Measurements from ENCODE around the gene PRDX6.
"Not testable (repeated sequence)": the region's sequence is repeated elsewhere in the genome, so short reads cannot be mapped to it uniquely, and the experiment has no call there.

The PRDX6 gene

DNA sequence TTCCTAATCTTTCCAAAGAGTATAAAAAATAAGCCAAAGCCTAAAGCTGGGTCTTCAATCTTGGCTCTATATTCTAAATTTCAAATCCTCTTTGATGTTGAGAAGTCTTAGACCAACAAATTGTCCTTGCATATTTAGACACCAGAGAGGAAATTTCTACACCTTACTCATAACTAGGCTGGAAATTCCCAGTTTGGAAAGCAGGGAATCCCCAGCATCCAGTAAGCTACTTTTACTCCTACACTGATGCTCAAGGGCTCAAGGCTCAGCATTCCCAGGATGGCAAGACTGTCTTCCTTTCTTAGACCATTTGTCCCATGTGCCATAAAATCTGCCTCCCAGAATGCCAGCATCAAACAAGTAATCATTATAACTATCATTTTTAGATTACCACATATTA, 28.3 kb downstream of the PRDX6 start:
- H3K4me3 ChIP-seq (ENCODE audit: control insufficient read depth, low read depth, low read length): no peak overlapping the region
- no peak for DNase-seq (ENCODE audit: low read depth)
- TF ChIP-seq, protein P1, sequence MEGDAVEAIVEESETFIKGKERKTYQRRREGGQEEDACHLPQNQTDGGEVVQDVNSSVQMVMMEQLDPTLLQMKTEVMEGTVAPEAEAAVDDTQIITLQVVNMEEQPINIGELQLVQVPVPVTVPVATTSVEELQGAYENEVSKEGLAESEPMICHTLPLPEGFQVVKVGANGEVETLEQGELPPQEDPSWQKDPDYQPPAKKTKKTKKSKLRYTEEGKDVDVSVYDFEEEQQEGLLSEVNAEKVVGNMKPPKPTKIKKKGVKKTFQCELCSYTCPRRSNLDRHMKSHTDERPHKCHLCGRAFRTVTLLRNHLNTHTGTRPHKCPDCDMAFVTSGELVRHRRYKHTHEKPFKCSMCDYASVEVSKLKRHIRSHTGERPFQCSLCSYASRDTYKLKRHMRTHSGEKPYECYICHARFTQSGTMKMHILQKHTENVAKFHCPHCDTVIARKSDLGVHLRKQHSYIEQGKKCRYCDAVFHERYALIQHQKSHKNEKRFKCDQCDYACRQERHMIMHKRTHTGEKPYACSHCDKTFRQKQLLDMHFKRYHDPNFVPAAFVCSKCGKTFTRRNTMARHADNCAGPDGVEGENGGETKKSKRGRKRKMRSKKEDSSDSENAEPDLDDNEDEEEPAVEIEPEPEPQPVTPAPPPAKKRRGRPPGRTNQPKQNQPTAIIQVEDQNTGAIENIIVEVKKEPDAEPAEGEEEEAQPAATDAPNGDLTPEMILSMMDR (IDR thresholded peaks at IDR 0.05; ENCODE audit: control insufficient read depth, insufficient read depth, low read depth, low read length, missing control alignments): no peak

GRCh38 chr1:173506437-173506836, 29.3 kb downstream of the PRDX6 start:
- TF ChIP-seq, protein P1 (IDR thresholded peaks at IDR 0.05; ENCODE audit: control insufficient read depth, insufficient read depth, low read depth, low read length, missing control alignments): no peak
- DNase-seq (ENCODE audit: low read depth): no peak
- no peak overlapping the region for H3K4me3 ChIP-seq (ENCODE audit: control insufficient read depth, low read depth, low read length)

GRCh38 chr1:173507205-173507846, 30.2 kb downstream of the PRDX6 start:
- H3K4me3 ChIP-seq (ENCODE audit: control insufficient read depth, low read depth, low read length): no peak overlapping the region
- peak; percentile 35 for DNase-seq (ENCODE audit: low read depth)

DNA sequence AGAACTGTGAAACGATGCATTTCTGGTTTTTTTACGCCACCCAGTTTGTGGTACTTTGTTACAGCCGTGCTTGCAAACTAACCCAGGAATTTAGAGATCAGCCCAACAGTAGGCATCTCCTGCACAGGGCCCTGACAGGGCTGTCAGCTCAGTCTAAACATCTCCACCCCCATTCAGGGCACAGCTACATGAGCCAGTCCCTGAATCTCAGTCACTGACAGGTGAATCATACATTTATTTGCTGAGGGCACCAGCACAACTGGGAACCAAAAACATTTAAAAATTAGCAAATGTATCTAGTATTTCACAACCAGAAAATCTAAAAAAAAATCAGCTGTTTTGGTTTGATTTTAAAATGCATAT, 30.7 kb downstream of the PRDX6 start:
- no peak for DNase-seq (ENCODE audit: low read depth)
- no peak overlapping the region for H3K4me3 ChIP-seq (ENCODE audit: control insufficient read depth, low read depth, low read length)
- TF ChIP-seq, protein P1 (IDR thresholded peaks at IDR 0.05; ENCODE audit: control insufficient read depth, insufficient read depth, low read depth, low read length, missing control alignments): no peak

More at GRCh38 chr1:173507205-173507846, 30.2 kb downstream of the PRDX6 start:
- TF ChIP-seq, protein P1 (IDR thresholded peaks at IDR 0.05; ENCODE audit: control insufficient read depth, insufficient read depth, low read depth, low read length, missing control alignments): no peak

DNA sequence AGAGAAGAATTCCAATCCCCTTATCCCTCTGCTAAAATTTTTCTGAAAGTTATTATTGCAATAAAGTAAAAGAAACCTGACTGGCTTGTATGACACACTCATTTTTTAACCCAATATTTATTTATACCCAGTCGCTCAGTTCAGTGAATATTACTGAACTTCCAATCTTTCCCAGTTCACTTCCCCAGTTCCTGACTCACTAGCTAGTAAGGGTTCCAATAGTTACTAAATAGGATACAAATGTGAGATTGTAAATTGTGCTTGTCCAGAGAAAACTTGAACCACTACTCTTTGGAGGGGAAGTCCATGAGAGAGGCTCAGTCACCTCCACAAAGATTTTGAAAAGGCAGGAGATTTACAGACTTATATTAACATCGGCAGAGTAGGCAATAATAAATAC, 31.4 kb downstream of the PRDX6 start:
- TF ChIP-seq, protein P1 (IDR thresholded peaks at IDR 0.05; ENCODE audit: control insufficient read depth, insufficient read depth, low read depth, low read length, missing control alignments): no peak
- no peak for DNase-seq (ENCODE audit: low read depth)
- no peak overlapping the region for H3K4me3 ChIP-seq (ENCODE audit: control insufficient read depth, low read depth, low read length)

- no peak for DNase-seq (ENCODE audit: low read depth)
- TF ChIP-seq, protein P1 (IDR thresholded peaks at IDR 0.05; ENCODE audit: control insufficient read depth, insufficient read depth, low read depth, low read length, missing control alignments): no peak
- no peak overlapping the region for H3K4me3 ChIP-seq (ENCODE audit: control insufficient read depth, low read depth, low read length)
Observed at GRCh38 chr1:173509797-173510196, 32.7 kb downstream of the PRDX6 start.

DNA sequence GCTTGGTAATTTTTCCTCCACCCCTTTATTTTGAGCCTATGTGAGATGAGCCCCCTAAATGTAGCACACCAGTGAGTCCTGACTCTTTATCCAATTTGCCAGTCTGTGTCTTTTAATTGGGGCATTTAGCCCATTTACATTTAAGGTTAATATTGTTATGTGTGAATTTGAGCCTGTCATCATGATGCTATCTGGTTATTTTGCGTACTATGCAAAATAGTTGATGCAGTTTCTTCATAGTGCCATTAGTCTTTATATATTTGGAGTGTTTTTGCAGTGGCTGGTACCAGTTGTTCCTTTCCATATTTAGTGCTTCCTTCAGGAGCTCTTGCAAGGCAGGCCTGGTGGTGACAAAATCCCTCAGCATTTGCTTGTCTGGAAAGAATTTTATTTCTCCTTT, 37.4 kb downstream of the PRDX6 start:
- not testable (repeated sequence) for DNase-seq (ENCODE audit: low read depth); H3K4me3 ChIP-seq (ENCODE audit: control insufficient read depth, low read depth, low read length)
